Urothelium cell line (cell line): ENCODE data around the gene HAAO.
"Not testable (repeated sequence)": the region's sequence is repeated elsewhere in the genome, so short reads cannot be mapped to it uniquely, and the experiment has no call there.

Experiments
- DNase-seq: peaks from one replicate; pipeline ENCODE4 v3.0.0; 2011; ENCODE audit warnings: low spot score, mixed read lengths
- FAIRE-seq: peaks from 2 replicates; lab custom pipeline; 2011; peaks lifted over from hg19 to GRCh38; lab: Jason Lieb, UNC

The HAAO gene

DNA sequence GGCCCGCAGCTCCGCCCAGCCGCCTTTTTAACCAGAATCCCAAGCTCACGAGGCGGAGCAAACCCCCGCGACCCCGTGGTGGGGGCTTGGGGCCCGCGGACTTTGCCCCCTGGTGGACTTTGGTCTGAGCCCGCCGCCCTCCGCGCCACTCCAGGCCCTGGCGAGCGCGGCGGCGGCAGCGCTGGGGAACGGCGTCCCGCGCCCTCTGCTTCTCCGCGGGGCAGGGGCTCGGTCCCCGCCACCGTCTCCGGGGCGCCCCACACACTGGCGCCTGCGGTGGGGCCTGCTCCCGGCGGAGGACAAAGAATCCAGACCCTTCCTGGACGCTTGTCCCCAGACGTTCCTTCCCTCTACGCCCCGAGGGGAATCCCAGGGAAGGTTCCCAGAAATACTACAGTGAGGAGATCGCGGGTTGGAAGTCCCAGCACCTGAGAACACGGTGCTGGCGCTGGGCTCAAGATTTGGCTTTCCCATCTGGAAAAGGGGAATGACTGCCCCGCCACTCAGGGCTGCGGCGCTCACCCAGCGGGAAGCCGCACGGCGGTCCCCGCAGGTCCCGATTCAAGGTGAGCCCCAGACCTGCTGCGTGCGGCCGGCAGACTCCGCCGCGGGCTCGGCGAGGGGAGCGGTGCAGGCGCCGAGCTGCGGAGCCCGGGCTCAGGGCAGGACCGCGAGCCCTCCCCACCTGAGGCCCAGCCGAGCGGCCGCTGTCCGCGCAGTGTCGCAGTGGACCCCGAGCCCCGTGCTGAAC lies at the start of gene HAAO:
TSS of gene HAAO (minus strand) at position 1 of the 751 bp plus-strand sequence. CDS start 47 bp downstream, outside the sequence.
- FAIRE-seq (no peak), DNase-seq (no peak)

DNA sequence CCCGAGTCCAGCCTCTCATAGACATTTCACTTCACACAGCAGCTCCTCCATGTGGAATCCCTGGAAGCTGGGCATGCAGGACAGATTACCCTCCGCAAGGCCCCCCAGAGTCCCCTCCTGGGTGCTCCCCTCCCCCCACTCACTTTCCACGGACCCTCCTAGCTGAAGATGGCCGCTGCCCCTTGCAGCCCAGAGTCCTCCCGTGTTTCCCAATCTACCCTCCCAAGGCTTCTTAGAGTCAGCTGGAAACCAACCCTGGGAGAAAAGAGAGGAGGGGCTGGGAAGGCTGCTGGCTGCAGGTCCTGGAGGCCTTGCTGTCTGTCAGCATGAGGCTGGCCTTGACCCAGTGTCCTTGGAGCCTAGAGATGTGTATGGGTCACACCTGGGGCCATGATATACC lies 49.0 kb upstream of the HAAO start:
- DNase-seq (no peak), FAIRE-seq (no peak)

DNA sequence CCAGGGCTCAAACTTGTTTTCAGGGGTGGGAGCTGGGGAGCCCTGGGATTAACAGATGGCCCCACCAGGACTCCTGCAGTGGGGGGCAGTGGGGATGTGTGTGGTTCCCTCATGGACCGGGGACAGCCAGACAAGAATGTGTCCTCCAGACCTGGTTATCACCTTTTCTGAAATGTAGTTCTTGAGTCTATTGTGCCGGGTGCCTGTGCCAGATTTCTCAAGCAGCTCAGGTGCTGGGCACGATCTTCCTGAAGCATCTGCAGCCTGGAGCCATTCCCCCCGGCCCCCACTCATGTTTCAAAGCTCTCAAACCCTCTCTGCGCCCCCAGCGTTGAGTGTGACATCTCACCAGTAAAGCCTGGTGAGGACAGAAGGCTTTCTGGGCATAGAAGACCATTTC lies 48.4 kb upstream of the HAAO start:
- no peak for DNase-seq
- FAIRE-seq, result no peak

DNA sequence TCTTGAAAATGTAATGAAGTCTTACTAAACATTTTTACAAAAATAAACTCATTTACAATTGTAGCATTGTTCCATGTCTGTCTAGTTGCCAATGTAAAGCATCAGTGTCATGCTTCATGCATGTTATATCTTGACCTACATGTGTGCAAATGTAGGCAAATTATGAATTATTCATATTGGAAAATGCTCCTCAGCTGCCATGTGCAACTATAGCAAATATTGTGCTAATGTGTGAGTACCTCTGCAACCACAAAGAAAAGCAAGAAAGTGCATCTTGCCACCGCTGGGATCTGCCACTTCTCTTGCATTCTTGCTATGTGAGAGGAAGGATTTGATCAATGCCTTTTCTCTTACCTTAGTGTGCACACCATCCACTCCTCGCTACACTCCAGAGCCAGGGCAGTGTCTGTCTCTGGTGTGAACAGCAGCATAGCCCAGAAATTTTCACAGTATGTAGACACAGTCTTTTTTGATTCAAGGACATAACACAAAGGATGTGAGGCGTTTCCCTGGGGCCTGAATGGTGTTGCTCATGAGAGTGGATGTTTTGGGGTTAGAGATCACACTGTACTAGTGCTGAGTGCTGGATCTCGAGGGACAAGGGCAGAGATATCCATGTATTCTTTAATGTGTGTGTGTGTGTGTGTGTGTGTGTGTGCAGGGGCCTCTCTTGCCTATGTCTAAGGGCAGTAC lies 47.6 kb upstream of the HAAO start:
- FAIRE-seq, result no peak
- no peak for DNase-seq

DNA sequence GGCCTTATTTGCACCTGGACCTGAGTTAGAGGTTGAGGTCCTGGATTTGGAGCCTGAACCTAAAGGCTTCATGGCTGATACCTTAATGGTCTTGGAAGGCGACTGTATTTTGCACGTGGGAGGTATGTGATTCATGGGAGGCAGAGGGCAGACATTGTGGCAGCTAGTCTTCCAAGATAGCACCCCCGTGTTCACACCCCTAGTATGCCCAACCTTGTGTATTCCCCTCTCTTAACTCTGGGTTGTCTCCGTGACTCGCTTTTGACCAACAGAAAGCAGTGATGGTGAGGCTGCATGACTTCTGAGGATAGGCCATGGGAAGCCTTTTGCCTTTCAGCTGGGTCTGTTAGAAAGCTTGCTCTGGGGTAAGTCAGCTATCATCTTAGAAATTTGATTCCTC lies 45.8 kb upstream of the HAAO start:
- peak; percentile 74 for FAIRE-seq
- no peak for DNase-seq

DNA sequence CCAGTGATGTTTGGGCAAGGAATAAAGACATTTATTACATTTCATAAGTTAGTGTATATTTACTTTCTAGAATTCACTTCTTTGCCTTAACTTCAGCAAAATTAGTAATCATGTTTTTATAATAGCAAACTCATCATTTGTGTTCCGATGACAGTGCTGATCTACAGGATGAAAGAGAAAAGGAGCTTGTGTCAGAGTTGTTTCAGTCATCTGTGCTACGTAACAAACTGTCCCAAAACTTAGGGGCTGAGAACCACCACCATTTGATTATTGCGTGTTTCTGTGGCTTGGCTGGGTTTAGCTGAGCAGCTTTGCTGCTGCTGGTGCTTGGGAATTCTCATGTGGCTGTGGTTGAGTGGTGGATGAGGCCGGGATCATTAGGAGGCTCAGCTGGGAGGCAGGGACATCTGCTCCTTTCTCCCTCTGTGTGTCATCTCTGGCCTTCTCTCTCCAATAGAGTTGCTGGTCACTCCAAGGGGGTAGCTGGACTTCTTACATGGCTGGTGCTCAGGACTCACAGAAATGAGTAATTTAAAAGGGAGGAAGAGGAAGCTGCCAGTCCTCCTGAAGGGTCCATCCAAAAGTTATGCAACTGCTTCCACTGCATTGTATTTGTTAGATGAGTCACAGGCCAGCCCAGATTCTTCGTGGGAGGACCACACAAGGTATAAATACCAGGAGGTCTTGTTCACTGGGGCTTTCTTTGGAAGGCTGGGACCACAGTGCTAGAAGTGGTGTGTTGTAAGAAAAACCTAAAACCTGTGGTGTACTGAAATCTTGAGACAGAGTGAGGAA lies 43.4 kb upstream of the HAAO start:
- FAIRE-seq (peak; percentile 23), DNase-seq (peak; percentile 91)

DNA sequence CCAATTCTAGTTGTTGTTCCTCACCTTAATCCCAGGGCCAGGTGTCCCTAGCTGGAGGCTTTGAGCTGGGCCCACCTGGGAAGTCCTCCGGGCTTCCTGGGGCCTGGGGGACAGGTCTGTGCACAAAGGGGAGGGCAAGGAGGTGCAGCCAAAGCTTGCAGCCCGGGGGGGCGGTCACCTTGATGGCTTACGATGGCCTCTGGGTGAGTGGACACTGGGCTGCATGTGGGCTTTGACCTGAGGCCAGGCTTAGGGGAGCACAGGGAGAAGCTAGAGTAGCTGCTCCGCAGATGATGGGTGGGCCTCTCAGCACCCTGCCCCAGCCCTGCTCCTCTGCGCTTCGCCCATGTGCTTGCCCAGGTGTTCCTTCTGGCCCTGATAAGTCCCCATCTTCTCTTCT lies 41.8 kb upstream of the HAAO start:
- DNase-seq, result no peak
- no peak for FAIRE-seq

DNA sequence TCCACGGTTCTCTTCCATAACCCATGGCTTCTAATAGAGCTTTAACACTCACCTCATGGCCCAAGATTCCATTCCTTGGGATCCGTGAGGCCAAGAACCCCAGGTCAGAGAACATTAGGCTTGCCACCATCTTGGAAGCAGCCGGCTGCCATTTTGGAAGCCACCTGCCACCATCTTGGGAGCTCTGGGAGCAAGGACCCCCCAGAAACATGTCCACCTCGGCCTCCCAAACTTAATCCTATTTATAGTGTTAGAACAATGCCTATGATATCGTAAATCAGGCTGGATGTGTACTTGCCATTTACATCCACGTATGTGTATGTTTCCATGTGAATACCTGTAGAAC lies 39.9 kb upstream of the HAAO start:
- FAIRE-seq, result no peak
- DNase-seq, result no peak

DNA sequence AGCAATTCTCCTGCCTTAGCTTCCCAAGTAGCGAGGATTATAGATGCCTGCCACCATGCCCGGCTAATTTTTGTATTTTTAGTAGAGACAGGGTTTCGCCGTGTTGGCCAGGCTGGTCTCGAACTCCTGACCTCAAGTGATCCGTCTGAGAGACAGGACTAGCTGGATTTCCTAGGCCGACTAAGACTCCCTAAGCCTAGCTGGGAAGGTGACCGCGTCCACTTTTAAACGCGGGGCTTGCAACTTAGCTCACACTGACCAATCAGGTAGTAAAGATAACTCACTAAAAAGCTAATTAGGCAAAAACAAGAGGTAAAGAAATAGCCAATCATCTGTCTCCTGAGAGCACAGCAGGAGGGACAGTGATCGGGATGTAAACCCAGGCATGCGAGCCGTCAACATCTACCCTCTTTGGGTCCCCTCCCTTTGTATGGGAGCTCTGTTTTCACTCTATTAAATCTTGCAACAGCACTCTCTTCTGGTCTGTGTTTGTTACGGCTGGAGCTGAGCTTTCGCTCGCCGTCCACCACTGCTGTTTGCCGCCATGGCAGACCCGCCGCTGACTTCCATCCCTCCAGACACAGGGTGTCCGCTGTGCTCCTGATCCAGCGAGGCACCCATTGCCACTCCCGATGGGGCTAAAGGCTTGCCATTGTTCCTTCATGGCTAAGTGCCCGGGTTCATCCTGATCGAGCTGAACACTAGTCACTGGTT lies 39.3 kb upstream of the HAAO start:
- FAIRE-seq, DNase-seq: not testable (repeated sequence)

DNA sequence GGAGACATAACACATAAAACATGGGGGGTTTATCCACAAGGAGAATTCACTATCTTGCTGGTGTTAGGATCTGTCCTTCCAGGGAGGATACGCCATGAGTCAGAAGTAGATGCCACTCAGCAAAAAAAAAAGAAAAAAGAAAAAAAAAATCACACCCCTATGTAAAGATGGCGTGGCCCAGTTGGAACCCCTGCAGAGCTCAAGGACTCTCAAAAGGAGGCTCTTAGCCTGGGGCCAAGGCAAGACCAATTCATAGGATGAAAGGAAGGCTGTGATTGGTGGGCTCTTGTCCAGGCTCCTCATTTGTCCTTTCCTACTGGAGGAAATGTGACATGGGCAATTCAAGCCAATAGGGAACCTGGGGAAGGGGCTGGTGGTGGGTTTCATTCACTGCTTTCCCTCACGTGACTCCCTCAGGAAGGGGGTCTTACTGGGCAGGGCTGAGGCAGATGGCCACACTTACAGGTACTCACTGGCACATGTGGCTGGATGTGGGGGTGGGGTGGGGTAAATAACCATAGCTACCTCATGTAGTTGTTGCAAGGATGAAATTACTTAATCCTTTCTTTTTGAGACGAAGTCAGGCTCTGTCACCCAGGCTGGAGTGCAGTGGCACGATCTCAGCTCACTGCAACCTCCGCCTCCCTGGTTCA lies 38.7 kb upstream of the HAAO start:
- FAIRE-seq (no peak), DNase-seq (no peak)

DNA sequence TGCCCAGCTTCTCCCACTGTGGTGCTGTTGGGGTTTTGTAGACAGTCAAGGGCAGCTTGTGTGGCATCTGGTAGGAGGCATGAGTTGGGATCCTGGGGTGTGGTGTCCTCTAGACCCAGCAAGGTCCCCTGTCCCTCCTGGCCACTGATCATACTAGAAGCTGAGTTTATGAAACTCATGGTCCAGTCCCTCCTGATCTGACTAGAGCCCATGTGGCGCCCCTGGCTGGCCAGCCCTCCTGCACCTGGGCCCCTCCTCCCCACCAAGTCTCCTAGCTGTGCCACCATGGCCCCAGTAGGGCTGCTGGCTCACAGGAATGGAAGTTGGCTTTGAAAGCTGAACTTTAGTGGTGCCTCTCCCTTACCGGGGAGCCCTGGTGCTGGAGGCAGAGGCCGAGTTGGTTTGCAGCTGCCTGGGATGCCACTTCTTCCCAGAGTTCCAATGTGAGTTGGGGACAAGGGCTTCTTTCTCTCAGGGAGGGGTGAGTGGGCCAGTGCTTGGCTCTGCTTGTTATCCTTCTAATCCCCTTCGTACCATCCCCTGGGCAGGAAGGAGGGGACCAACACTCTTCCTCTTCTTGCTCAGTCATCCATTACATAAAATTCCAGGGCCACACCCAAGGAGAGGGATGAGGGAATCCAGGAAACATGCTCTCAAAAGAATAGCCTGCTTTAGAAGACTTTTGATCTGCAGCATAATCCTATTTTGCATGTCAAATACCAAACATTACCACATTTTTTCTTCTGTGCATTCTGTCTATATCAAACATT lies 37.5 kb upstream of the HAAO start:
- DNase-seq (no peak), FAIRE-seq (no peak)

DNA sequence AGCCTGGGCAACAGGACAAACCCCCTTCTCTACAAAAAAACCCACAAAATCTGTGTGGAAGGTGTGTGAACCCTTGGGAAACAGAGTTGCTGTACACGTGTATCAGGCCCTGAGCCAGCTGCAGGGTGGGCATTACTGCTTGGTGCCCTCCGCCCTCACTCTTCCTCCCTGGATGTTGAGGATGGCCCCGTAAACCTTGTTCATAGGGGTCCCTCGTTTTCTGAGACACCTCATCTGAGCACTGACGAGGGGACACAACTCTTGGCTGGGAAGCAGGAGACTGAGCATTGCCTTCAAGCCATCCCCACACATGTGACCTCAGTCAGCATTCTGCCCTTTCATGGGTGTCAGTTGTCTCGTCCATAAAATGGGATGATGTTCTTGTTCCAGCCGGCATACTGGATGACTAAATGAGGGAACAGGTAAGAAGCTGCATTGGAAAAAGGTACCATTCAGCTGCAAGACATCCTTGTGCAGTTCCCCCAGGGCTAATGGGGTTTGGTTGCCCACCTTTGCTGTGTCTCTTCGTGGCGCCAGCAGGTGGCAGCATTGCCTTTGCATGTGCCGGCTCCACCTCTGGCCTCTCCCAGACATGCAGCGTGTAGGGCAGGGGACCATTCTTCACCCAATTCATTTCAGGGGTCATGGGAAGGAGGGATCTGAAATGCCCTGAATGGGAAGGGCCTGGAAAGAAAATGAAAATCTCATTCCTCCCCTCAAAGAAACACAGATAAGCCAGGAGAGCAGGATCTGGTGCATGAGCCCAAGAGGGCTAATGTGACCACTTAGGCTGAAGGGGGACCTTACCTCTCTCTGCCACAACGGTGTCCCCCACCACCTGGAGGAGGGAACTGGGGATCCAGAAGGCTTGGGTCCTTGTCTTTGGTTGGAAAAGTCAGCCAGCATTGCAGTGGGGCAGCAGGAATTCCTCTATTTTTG lies 36.4 kb upstream of the HAAO start:
- peak; percentile 90 for DNase-seq
- FAIRE-seq, result peak; percentile 42

DNA sequence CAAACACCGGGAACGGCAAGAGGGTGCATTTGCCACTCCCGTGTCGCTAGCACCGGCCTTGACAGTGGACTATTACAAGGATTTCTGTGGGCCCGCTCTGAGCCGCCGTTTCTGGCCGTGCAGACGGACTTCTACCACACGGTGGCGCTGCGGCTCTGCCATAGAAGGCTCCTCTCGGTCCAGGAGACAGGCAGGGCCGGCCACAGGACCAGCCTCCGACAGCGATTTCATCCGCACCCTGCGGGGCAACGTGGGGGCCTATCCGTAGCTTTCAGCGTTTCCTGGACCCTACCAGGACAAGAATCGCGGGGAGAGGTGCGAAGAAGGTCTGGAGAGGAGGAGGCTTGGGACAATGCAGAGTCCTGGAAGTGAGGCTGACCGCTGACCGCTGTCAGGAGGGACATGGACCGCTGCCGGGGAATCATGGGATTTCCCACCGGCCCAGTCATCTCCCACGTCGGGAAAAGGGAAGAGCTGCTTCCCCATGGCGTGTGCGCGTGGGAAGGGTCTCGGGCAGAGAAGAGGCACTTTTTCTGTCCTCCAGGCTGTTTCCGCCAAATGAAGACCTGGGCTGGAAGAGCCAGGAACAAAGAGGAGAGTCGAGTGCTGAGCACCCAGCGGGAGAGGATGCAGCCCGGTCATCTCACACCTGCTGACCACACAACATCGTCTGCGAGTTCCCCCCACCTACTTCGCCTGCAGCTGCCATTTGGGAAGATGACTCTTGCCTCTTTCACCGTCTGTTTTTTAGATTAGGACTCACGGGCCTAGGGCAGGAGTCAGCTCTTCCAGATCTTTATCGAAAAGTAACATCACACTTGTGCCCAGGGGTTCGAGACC lies 35.5 kb upstream of the HAAO start:
- no peak for FAIRE-seq
- DNase-seq, result peak; percentile 91

DNA sequence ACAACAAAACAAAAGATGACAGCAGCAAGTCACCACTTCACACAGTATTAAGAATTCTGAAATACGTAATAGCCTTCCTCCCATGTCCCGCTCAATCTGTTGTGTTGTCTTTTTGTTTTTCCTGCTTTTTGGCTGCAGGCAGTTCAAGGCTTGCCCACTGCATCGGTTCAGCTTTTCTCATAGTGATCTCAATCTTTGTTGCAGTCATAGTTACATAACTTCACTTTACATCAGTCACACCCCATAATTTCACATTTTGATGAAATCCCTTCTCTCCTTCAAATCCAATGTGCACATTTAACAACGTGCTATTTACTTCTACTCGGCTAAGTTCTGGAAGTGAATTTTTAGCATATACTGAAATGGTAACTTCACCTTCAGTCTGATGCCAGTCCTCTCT lies 33.8 kb upstream of the HAAO start:
- FAIRE-seq (no peak), DNase-seq (no peak)

DNA sequence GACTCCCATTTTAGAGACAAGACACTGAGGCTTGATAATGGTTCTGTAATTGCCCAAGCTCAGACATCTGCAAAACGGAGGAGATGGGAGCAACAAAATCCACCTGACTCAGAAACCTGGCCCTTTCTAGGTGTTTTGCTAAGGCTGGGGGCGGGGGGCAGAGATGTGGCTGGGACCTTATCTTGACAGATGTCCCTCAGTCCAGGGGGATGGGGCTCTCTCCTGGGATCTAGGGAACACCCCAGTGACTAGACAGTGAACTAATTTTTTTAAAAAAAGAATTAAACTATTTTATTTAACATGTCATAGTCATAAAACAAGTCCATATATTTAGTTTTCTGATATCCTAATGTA lies 32.0 kb upstream of the HAAO start:
- DNase-seq (no peak), FAIRE-seq (no peak)

DNA sequence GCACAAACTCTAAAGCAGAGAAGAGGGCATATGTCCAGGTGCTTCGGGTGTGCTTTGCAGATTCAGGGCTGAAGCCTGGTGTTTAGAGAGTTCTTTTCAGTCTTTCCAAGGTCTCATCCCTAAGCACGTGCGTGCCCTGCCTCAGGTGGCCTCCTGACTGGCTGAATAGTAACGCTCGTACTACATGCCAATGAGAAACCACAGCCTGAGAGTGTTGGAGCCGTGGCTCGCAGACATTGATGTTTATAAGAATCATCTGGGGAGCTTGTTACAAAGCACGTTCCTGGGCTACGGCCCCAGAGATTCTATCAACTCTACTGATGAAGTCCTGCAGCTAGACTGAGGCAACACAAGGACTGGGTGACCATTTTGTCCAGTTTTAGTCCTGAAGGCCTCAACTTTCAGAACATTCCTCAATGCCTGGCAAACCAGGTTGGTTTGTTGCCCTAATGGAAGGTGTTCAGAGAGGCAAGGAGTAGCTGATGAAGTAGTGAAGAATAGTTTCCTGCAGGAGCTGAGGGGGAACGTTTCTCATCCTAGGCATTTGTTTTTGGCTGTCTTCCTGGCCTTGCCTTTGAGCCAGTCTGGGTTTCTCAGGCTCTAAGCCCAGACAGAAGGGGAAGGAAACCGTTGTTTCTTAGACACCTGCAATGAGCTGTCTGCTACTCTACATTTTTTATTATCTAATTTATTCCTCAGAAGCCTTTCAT lies 31.5 kb upstream of the HAAO start:
- FAIRE-seq, result no peak

DNA sequence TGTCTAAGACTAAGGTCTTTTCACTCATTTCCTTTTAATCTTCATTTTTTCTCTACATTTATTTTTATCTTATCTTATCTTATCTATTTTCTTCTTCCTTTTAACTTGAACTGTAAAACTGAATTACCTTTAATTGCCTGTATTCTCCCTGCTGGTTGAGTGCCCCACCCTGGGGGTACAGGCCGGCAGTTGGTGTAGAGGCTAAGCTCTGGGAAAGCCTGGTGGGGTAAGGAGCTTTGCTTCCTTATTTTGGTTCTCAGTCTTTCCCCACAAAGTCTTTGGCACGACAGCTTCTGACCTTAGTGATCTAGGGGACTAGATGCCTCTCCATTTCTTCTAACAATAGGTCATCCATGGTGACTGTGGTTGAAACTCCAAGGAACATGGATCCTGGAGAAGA lies 26.8 kb upstream of the HAAO start:
- DNase-seq (no peak), FAIRE-seq (no peak)

More for the DNA sequence above, 31.5 kb upstream of the HAAO start:
- no peak for DNase-seq
